Astrocyte (in vitro differentiated cells and primary cell): ENCODE results near the gene PEPD. TPM values are rescaled to one million over a fixed set of nuclear protein-coding genes. Genes with fewer than 3 reads are reported as not detected.

Experiments
- DNase-seq: peaks from one replicate; pipeline ENCODE4 v3.0.0-alpha.2; 2010; ENCODE audit warnings: low read depth
- FAIRE-seq: peaks from 2 replicates; lab custom pipeline; 2011; peaks lifted over from hg19 to GRCh38; lab: Jason Lieb, UNC
- H2AFZ ChIP-seq: 2 replicates; pipeline ENCODE4 v1.6.0; 2012; ENCODE audit warnings: low read depth, low read length, inconsistent platforms
- H3K27ac ChIP-seq: 2 replicates; pipeline ENCODE4 v1.5.1; 2011; ENCODE audit warnings: low read depth, low read length, inconsistent platforms
- H3K27me3 ChIP-seq: 2 replicates; pipeline ENCODE4 v1.6.0; 2011; ENCODE audit warnings: low read length, inconsistent platforms; ENCODE audit not compliant: insufficient read depth
- H3K36me3 ChIP-seq: 2 replicates; pipeline ENCODE4 v1.5.1; 2011; ENCODE audit warnings: low read length, inconsistent platforms; ENCODE audit not compliant: insufficient read depth
- H3K4me1 ChIP-seq: 2 replicates; pipeline ENCODE4 v1.5.1; 2011; ENCODE audit warnings: low read length, inconsistent platforms; ENCODE audit not compliant: insufficient read depth
- H3K4me2 ChIP-seq: 2 replicates; pipeline ENCODE4 v1.6.0; 2012; ENCODE audit warnings: low read length, inconsistent platforms
- H3K4me3 ChIP-seq: 2 replicates; pipeline ENCODE4 v1.5.1; 2011; ENCODE audit warnings: low read depth, mild to moderate bottlenecking, low read length, inconsistent platforms; ENCODE audit not compliant: insufficient read depth
- H3K79me2 ChIP-seq: 2 replicates; pipeline ENCODE4 v1.6.0; 2012; ENCODE audit warnings: mild to moderate bottlenecking, low read length, inconsistent platforms; ENCODE audit not compliant: insufficient read depth
- H3K9ac ChIP-seq: 2 replicates; pipeline ENCODE4 v1.6.0; 2012; ENCODE audit warnings: mild to moderate bottlenecking, low read length, inconsistent platforms
- H3K9me3 ChIP-seq: 2 replicates; pipeline ENCODE4 v1.5.1; 2012; ENCODE audit warnings: low read depth, mild to moderate bottlenecking, low read length, inconsistent platforms; ENCODE audit not compliant: insufficient read depth
- H4K20me1 ChIP-seq: 2 replicates; pipeline ENCODE4 v1.6.0; 2012; ENCODE audit warnings: low read length, inconsistent platforms; ENCODE audit not compliant: insufficient read depth
- H3K27ac Mint-ChIP-seq: one replicate; pipeline ENCODE4 v1.8.0; 2021; ENCODE audit warnings: mild to moderate bottlenecking, mixed read lengths; ENCODE audit not compliant: unreplicated experiment
- H3K27me3 Mint-ChIP-seq: one replicate; pipeline ENCODE4 v1.8.0; 2021; ENCODE audit warnings: low read depth, mixed read lengths; ENCODE audit not compliant: unreplicated experiment
- H3K36me3 Mint-ChIP-seq: one replicate; pipeline ENCODE4 v1.8.0; 2021; ENCODE audit warnings: low read depth, mixed read lengths; ENCODE audit not compliant: unreplicated experiment
- H3K4me1 Mint-ChIP-seq: one replicate; pipeline ENCODE4 v1.8.0; 2021; ENCODE audit warnings: low read depth, mixed read lengths; ENCODE audit not compliant: unreplicated experiment
- H3K4me3 Mint-ChIP-seq: one replicate; pipeline ENCODE4 v1.8.0; 2021; ENCODE audit warnings: mild to moderate bottlenecking, moderate library complexity, mixed read lengths; ENCODE audit not compliant: unreplicated experiment
- H3K9me3 Mint-ChIP-seq: one replicate; pipeline ENCODE4 v1.8.0; 2021; ENCODE audit warnings: mild to moderate bottlenecking, mixed read lengths; ENCODE audit not compliant: unreplicated experiment
- CTCF ChIP-seq: IDR thresholded peaks from 2 replicates; pipeline ENCODE4 v1.5.1; 2011; ENCODE audit warnings: low read depth, mild to moderate bottlenecking, inconsistent platforms, low read length, moderate library complexity; ENCODE audit not compliant: insufficient read depth
- EZH2 ChIP-seq: IDR thresholded peaks from 2 replicates; pipeline ENCODE4 v1.6.1; 2012; ENCODE audit warnings: mild to moderate bottlenecking, low read length, inconsistent platforms; ENCODE audit not compliant: insufficient read depth
- total RNA-seq: library from RNA; stranded (reverse); gene quantifications from 2 replicates; pipeline ENCODE4 v1.2.1, GENCODE V29; 2021

Gene PEPD
- total RNA-seq, 1 donor from 2014 or later = 37.9 TPM

GRCh38 chr19:33558151-33558550, 36.6 kb upstream of the PEPD start:
- no peak for FAIRE-seq
- peaks cover 4% of the 10 kb centered on the region for H3K9me3 ChIP-seq
- H3K9me3 Mint-ChIP-seq = peaks cover 2% of the 10 kb centered on the region

GRCh38 chr19:33557720-33558119, 36.1 kb upstream of the PEPD start:
- H3K4me1 Mint-ChIP-seq = no peaks in the 10 kb centered on the region
- H3K9me3 Mint-ChIP-seq = peaks cover 2% of the 10 kb centered on the region
- Histone ChIP-seq H2AFZ (no peak overlapping the region), H3K9ac (no peak overlapping the region), H3K36me3 (no peaks in the 10 kb centered on the region), H3K4me3 (no peak overlapping the region), H3K79me2 (no peaks in the 10 kb centered on the region), H3K4me2 (no peak overlapping the region), H4K20me1 (no peaks in the 10 kb centered on the region), H3K27me3 (no peaks in the 10 kb centered on the region), H3K27ac (no peak overlapping the region), H3K9me3 (peaks cover 4% of the 10 kb centered on the region), H3K4me1 (no peaks in the 10 kb centered on the region)
- no peak overlapping the region for H3K4me3 Mint-ChIP-seq
- no peak for DNase-seq
- FAIRE-seq = no peak
- no peak overlapping the region for H3K27ac Mint-ChIP-seq
- TF ChIP-seq CTCF = no peak
- TF ChIP-seq EZH2 = no peak
- no peaks in the 10 kb centered on the region for H3K36me3 Mint-ChIP-seq
- peaks cover 38% of the 10 kb centered on the region for H3K27me3 Mint-ChIP-seq

More at GRCh38 chr19:33558151-33558550, 36.6 kb upstream of the PEPD start:
- no peak overlapping the region for H2AFZ ChIP-seq
- Mint-ChIP-seq H3K27me3 (peaks cover 35% of the 10 kb centered on the region), H3K4me3 (no peak overlapping the region), H3K36me3 (no peaks in the 10 kb centered on the region), H3K4me1 (no peaks in the 10 kb centered on the region), H3K27ac (no peak overlapping the region)
- H3K9ac ChIP-seq = no peak overlapping the region
- no peak overlapping the region for H3K4me2 ChIP-seq
- H3K36me3 ChIP-seq = no peaks in the 10 kb centered on the region
- no peaks in the 10 kb centered on the region for H3K79me2 ChIP-seq
- no peak for DNase-seq
- H3K4me3 ChIP-seq = no peak overlapping the region
- no peaks in the 10 kb centered on the region for H3K4me1 ChIP-seq
- no peaks in the 10 kb centered on the region for H3K27me3 ChIP-seq
- H3K27ac ChIP-seq = no peak overlapping the region
- TF ChIP-seq CTCF (no peak), EZH2 (no peak)
- no peaks in the 10 kb centered on the region for H4K20me1 ChIP-seq

GRCh38 chr19:33557196-33557595, 35.6 kb upstream of the PEPD start:
- H3K9me3 Mint-ChIP-seq = peaks cover 2% of the 10 kb centered on the region
- Histone ChIP-seq H3K27me3 (no peaks in the 10 kb centered on the region), H3K27ac (no peak overlapping the region), H3K36me3 (no peaks in the 10 kb centered on the region), H3K4me3 (no peak overlapping the region), H3K9ac (no peak overlapping the region), H4K20me1 (no peaks in the 10 kb centered on the region), H2AFZ (no peak overlapping the region), H3K4me1 (no peaks in the 10 kb centered on the region), H3K9me3 (peaks cover 4% of the 10 kb centered on the region), H3K4me2 (no peak overlapping the region), H3K79me2 (no peaks in the 10 kb centered on the region)
- no peaks in the 10 kb centered on the region for H3K4me1 Mint-ChIP-seq
- no peak overlapping the region for H3K27ac Mint-ChIP-seq
- no peak for TF ChIP-seq EZH2
- no peak for TF ChIP-seq CTCF
- DNase-seq (no peak), FAIRE-seq (no peak)
- H3K27me3 Mint-ChIP-seq = peaks cover 36% of the 10 kb centered on the region
- no peaks in the 10 kb centered on the region for H3K36me3 Mint-ChIP-seq
- H3K4me3 Mint-ChIP-seq = no peak overlapping the region
